NCI-H1105 treated with DMSO at 0.1 percent for 48 hours (cell line): ENCODE data around the gene WRAP53.

Source experiments
- DNase-seq: peaks from one replicate; lab custom pipeline; 2025; lab: John Stamatoyannopoulos, UW

Gene WRAP53

GRCh38 chr17:7709031-7709430 is 20.8 kb downstream of the WRAP53 start:
- no peak for DNase-seq

GRCh38 chr17:7710301-7710700 is 22.0 kb downstream of the WRAP53 start:
- no peak for DNase-seq

GRCh38 chr17:7711051-7711755 is 22.9 kb downstream of the WRAP53 start:
- DNase-seq, result peak; percentile 9

GRCh38 chr17:7712111-7712771 is 24.0 kb downstream of the WRAP53 start:
- DNase-seq, result peak; percentile 61

GRCh38 chr17:7713782-7714181 is 25.5 kb downstream of the WRAP53 start:
- DNase-seq, result no peak

- no peak for DNase-seq
Observed at GRCh38 chr17:7714721-7715594, 26.7 kb downstream of the WRAP53 start.

- peak; percentile 61 for DNase-seq
Observed at GRCh38 chr17:7715936-7716886, 27.9 kb downstream of the WRAP53 start.

- DNase-seq, result peak; percentile 99
Observed at GRCh38 chr17:7716901-7717755, 28.9 kb downstream of the WRAP53 start, which contains the start of gene DNAH2. Gene DNAH2, plus strand, starts transcription at chr17:7717744. Its CDS starts 1,991 bp downstream, at chr17:7719735.

- peak; percentile 55 for DNase-seq
Observed at GRCh38 chr17:7717756-7718350, 29.6 kb downstream of the WRAP53 start.

- DNase-seq, result no peak
Observed at GRCh38 chr17:7719661-7720060, 31.4 kb downstream of the WRAP53 start.

- DNase-seq, result no peak
Observed at GRCh38 chr17:7720125-7720524, 31.8 kb downstream of the WRAP53 start.

GRCh38 chr17:7721612-7722011 is 33.3 kb downstream of the WRAP53 start:
- no peak for DNase-seq

- no peak for DNase-seq
Observed at GRCh38 chr17:7727886-7728285, 39.6 kb downstream of the WRAP53 start.

- DNase-seq, result no peak
Observed at GRCh38 chr17:7729816-7730215, 41.5 kb downstream of the WRAP53 start.

GRCh38 chr17:7732981-7733539 is 44.8 kb downstream of the WRAP53 start:
- DNase-seq, result no peak

- no peak for DNase-seq
Observed at GRCh38 chr17:7737601-7738000, 49.3 kb downstream of the WRAP53 start.

GRCh38 chr17:7739746-7740145 is 51.5 kb downstream of the WRAP53 start:
- DNase-seq, result no peak

- DNase-seq, result peak; percentile 74
Observed at GRCh38 chr17:7740481-7741001, 52.3 kb downstream of the WRAP53 start.

GRCh38 chr17:7742729-7743128 is 54.5 kb downstream of the WRAP53 start:
- no peak for DNase-seq
